OCI-LY7 (cell line): ENCODE measurements around the gene HLTF.

Source experiments
- CTCF ChIP-seq: fragments of 200-600 bp; sonication (generic); conservative IDR thresholded peaks from 2 replicates; pipeline ENCODE4 v1.5.1; 2014; ENCODE audit warnings: mild to moderate bottlenecking, antibody characterized with exemption, low read length, moderate library complexity, mixed read lengths
- EZH2phosphoT487 ChIP-seq: fragments of 200-600 bp; sonication (generic); IDR thresholded peaks from 2 replicates; pipeline ENCODE4 v1.6.1; 2018; ENCODE audit warnings: low read depth, borderline replicate concordance, mild to moderate bottlenecking, mixed run types, antibody characterized with exemption, low read length, moderate library complexity, mixed read lengths

GRCh38 chr3:149020196-149020838 is 66.0 kb downstream of the HLTF start:
- TF ChIP-seq CTCF: no peak
- no peak for TF ChIP-seq EZH2phosphoT487
